ENCODE measurements around the gene HSD3B7.

HSD3B7 gene

DNA sequence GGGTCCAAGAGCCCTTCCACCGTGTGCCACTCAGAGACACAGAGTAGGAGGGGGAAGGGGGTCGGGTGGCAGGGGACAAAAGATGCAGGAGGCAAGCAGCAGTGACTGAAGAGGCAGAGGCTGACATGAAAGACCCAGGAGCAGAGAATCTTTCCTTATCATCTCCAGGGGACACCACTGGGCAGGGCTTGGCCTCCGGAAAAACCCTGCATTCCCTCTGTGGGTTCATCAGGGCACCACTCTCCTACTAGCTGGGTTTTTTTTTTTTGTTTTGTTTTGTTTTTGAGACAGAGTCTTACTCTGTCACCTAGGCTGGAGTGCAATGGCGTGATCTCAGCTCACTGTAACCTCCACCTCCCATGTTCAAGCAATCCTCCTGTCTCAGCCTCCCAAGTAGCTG lies 46.3 kb downstream of the HSD3B7 start:
- no peak for DNase-seq

DNA sequence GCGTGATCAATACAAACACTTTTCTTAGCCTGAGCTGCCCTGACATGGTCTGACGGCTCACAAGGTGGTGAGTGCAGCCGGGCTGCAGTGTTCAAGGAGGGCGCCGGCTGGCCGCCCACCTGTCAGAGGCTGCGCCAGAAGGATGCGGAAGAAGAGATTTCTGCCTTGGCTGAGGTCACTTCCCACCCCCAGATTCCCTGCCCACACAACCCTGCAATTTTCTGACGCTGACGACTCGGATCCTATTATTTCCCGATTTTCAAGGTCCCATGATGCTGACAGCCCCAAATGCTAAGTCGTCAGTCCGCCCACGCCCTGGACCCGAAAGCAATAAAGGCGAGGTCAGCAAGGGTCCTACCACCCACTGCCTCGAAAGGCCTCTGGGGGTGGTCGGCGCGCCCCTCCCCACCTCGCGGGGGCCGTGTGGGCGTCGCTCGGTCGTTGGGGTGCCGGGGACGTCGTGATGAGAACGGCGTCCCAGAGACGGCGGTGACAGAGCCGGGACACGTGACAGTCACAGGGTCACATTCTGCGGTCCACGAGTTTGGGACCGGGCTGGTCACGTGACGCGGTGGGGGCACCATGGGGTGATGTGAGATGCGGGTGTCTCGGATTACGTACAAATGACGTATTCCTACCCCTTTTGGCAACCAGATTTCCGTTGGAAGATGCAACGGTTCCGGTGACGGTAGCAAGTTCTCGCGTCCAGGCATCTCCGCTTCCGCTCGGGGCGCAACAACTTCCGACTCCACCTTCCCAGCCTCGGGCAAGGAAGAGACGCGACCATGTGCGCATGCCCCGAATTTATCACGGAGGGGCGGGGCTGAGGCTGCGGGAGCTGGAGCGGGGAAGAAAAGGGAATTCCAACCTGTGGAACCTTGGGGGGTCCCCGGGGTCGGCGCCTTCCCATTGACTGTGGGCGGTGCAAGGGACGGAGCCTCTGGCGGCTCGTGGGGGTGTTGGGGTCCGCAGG lies 48.0 kb downstream of the HSD3B7 start, which contains the start of gene STX4:
Gene STX4, plus strand, starts transcription at position 823 of the 973 bp plus-strand sequence. CDS start 248 bp downstream, outside the sequence.
- DNase-seq: peak; percentile 86 to 96

DNA sequence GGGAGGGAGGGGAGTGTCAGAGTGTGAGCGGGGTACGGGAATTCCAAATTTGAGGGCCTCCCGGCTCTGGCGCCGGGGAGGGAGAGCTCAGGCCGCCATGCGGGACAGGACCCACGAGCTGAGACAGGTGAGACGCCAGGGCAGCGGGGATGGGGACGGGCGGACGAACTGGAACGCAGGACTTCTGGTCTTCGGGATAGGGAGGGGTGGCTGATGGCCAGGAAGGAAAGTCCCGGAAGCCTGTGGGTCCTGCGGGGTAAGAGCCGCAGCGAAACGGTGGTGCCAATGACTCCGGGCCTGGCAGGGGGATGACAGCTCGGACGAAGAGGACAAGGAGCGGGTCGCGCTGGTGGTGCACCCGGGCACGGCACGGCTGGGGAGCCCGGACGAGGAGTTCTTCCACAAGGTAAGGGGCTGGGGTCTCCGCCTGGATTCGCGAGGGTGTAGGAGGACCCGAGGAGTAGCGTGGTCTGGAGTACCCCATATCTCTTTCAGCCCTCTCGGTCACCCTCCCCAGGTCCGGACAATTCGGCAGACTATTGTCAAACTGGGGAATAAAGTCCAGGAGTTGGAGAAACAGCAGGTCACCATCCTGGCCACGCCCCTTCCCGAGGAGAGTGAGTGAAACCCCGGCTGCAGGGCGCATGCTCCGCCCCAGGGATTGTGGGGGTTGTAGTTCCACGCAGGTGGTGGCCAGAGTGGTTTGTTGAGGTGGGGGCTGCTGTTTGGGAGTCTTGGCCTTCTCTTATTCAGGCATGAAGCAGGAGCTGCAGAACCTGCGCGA lies 48.9 kb downstream of the HSD3B7 start:
- DNase-seq: peak; percentile 58 to 84

DNA sequence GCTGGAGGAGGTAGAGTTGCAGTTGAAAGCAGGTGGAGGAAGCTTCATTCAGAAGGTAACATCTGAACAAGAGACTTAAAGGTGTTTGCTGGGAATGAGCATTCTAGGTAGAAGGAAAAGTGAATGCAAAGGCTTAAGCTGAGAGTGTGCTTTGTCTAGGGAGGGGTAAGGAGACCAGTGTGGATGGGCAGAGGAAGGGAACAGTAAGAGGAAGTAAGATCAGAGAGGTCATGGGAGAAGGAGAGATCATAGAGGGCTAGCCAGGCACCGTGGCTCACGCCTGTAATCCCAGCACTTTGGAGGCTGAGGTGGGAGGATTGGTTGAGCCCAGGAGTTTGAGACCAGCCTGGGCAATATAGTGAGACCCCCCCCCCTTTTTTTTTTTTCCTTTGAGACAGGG lies 51.7 kb downstream of the HSD3B7 start:
- DNase-seq: no peak

Data from NCI-H526 (cell line).